Measurements from ENCODE around the gene CCDC124.

CCDC124 gene

DNA sequence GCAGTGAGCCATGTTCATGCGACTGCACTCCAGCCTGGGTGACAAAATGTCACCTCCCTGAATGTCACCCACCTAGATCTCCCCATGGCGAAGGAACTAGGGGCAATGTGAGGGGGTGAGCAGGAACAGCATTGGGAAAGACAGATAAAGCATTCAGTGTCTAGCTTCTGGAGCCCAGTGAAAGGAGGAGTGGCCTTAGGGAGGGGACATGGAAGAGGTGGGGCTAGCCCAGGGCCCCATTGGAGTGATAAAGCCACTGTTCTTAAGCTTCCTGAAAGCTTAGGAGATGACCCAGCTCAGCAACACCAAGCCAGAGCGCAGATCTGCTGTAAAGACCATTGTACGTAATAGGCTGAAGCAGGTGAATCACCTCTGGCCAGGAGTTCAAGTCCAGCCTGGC, 21.1 kb downstream of the CCDC124 start:
- no peak for DNase-seq (ENCODE audit: low read depth)

DNA sequence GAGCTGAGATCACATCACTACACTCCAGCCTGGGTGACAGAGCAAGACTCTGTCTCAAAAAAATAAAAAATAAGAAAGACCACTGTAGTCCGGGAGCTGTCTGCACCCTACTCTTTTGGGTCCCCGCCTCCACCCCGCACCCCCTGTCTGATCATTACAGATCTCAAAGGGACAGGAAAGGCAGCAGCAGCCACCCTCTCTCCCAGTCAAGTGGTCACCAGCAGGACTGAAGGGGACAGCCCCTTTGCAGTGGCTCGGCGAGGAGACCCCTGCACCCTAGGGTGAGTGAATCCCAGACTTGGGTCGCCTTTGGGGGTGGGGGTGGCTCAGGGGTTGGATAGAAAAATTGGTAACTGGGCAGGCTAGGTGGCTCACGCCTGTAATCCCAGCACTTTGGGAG, 21.6 kb downstream of the CCDC124 start:
- DNase-seq (ENCODE audit: low read depth), result no peak

DNA sequence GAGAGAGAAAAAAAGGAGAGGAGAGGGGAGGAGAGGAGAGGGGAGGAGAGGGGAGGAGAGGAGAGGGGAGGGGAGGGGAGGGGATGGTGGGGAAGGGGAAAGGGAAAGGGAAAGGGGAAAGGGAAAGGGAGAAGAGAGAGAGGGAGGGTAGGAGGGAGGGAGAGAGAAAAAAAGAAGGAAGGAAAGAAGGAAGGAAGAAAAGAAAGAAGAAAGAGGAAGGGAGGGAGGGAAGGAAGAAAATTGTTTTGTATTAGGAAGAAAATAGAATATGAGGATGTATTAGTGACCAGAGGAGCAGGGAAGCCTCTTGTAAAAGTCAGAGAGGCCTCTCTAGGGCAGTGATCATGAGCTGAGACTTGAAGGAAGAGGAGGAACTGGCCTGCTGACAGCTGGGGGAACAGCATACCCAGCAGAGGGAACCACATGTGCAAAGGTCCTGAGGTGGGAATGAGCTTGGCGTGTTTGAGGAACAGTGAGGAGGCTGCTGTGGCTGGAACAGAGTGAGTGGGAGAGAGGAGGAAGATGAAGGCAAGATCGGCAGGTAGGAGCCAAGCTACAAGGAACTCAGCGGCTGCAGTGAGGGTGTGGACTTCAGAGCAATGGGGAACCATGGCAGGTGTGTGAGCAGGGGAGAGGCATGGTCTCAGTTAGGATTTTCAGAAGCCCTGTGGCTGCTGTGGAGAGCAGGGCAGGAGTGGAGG, 24.5 kb downstream of the CCDC124 start:
- DNase-seq (ENCODE audit: low read depth), result no peak

DNA sequence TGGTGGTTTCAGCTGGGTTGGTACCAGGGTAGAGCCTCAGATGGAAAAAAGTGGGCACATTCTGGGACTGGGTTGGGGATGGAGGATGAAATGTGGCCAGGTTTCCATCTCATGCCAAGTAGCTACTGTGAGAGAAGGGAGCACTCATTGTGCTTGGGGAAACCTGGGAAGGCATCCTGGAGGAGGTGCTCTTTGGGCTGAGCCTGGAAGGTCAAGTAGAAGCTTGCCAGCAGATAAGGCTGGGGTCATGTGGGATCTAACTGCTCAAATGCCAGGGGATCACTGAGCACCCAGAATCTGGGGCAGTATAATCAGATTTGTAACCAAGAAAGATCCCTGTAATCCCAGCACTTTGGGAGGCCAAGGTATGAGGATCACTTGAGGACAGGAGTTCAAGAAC, 25.1 kb downstream of the CCDC124 start:
- no peak for DNase-seq (ENCODE audit: low read depth)

DNA sequence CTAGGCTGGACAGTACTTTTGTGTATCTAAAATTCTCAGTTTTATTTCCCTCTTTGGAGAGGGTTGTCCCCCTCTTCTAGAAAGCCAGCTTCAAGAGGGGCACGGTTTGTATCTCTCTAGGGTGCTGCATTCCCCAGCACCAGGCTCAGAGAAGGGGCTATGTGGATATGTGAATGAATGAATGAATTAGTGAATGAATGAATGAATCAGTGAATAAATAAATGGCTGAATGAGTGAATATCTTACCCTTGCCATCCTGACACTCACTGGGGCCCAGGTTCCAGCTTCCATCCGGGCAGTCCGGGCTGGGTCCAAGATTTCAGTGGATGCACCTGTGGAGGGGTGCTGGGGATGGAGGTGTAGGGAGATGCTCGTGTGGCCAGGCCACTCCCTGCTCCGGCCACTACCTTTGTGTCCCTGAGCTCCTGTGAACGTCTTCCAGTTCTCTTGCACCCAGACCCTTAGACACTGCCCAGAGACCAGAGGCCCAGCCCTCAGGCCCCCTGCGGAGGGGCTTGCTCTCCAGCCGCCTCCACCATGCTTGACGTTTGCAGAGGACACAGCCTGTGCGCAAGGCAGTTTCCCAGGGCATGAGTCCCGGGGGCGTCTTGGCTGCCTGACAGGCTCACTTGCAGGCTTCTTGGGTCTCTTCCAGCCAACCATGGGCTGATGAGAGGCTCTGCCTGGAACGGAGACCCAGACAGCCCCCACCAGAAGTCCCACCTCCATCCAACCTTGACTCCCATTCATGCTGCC, 31.3 kb downstream of the CCDC124 start:
- DNase-seq (ENCODE audit: low read depth), result no peak

DNA sequence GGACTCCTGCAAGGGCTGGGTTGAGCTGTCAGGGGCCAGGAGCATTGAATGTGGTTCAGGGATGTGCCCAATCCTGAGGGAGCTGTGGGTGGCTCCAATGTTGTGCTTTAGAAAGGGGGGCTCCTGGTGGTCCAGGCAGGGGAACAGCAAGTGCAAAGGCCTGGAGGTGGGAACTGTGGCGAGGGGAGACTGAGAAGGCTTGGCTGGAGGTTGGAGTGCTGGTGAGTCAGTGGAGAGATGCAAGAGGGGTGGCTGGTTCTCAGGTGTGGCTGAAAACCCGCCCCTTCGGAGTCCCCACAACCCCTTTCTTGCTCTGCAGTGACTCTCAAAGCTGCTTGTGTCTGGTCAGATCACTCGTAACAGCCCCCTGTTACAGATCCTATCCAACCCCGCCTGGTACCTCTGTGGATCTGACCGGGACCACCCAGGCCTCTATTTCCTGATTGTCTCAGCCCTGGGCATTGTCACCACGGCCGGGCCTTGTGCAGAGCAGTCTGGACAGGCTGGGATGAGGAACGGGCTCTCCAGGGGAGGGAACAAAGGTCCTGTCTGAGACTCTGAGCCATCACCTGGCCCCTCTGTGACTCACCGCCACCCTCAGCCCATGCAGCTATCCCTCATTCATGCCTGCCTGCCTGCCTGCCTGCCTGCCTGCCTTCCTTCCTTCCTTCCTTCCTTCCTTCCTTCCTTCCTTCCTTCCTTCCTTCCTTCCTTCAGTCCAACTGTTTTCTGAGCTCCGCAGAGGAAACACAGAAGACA, 32.7 kb downstream of the CCDC124 start:
- DNase-seq (ENCODE audit: low read depth), result no peak

DNA sequence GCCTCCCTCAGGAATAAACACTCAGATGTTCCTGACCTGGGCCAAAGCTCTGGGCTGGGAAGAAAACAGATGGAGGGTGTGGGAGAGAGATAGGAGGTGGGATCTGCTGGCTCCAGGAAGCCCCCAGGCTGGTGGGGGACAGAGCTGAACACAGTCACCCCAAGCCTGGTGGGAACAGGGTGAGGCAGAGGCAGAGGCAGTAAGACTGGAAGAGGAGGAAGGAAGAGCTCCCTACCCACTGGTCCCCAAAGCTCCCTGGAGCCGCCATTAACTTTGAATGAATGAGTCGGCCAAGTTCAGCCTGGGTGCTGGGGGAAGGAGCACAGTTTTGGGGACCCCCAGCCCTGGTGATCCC, 33.3 kb downstream of the CCDC124 start:
- DNase-seq (ENCODE audit: low read depth), result no peak

DNA sequence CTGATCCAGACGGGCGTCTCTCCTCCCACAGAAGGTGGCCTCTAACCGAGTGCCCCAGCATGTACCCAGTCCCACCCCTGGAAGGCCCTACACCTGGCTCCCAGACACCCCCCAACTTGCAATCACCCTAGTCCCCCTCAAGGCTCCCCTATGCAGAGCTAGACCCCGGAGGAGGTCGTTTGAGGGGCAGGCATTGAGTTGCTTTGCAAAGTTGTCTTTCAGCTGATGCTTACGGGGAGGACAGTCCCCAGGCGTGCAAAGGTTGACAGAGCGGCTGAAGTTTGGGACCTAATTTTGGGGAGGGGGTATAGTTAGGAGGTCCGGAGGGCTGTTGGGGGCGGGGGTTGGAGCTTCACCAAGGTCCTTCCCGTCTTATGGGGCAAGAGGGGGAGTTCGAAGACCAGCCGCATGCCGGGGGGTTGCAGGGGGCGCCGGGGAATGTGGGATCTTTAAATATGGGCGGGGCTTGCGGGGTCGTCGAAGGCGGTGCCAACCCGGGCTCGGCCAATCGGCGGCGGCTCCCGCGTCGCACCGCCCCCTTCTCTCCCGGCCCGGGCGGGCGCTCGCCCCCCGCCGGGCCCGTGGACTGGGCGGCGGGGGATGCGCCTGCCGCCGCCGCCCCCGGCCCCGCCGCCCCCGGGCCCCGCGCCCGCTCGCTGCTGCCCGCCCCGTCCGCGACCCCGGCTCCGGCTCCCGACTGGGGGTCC, 33.9 kb downstream of the CCDC124 start, which contains the start of gene KCNN1:
KCNN1 (plus strand) TSS at position 558 of the 707 bp plus-strand sequence. CDS start 6,782 bp downstream, outside the sequence.
- DNase-seq (ENCODE audit: low read depth), result no peak

DNA sequence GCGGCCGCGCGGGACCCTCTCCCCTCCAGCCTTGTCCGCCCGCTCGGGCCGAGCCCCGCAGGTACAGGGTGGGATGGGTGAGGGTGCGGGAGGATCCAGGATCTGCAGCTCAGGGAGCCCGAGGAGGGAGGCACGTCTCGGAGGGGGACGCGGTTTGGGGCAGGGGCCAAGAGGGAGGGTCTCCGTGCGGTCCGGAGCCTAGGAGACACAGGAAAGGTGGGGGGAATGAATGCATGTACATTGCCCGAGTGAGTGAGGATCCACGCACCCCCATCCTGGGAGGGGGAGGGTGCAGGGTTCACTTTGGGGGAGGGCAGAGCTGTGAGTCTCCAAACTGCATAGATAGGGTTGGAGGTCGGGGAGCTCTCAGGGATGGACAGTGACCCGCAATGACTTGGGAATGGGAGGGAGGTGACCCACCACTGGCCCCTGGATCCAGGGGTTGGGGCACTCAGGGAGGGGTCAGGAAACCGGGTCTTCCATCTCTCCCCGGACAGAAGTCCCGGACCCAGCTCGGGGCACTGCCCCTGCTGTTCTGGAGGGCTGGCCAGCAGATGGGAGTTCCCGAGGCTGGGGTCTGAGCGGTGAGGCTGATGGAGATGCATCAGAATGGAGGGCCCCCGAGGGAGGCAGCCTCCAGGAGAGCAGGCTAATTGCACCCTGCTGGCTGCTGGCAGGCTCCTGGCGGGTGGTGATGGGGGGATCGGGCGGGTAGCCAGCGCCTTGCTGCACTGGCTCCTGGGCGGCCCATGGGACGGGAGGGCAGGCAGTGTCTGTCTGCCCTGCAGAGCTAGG, 34.6 kb downstream of the CCDC124 start:
- no peak for DNase-seq (ENCODE audit: low read depth)

DNA sequence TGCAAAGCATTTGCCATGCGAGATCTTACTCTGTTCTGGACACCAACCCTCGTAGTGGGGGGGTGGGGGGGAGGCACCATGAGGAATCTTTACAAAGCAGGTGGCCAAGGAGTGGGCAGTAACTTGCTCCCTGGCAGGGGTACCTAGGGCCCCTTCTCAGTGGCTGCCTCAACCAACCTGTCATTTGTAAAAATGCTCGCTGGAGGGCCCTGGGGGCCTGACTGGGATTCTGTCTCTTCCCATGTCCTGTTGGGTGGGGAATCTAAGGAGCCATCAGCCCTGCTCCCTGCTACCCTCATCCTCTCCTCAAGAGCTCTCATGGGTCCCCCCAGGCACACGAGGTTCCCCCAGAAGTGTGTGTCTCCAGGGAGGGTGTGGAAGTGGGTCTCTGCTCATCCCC, 35.5 kb downstream of the CCDC124 start:
- no peak for DNase-seq (ENCODE audit: low read depth)

DNA sequence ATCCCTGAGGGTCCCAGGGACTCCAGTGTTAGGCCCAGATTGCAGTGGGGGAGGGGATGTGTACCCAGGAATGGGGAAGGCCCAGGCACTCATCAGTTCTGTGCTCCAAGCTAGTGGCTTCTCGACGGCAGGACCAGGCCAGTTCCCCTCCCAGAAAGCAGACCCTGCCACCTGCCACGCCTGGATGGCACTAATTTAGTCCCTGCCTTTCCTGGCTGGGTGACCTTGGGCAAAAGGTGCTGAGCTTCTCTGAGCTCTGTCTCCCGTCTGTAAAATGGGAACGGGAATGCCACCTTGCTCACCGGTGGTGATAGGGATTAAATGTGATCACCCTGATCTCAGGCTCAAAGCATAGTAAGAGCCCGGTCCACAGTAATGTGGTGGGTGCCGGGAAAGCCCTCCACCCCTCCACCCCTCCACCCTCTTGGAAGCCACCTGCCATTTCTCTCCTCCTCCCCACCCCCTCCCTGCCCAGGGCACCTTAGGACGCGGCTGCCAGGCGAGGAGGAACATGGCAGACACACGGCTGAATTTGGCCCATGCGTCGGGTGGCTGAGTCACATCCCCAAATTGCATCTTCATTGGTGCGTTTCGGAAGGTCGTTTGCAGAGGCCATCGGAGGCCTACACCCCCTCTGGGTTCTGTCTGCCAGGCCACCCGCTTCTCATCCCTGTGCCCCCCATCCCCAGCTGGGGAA, 36.4 kb downstream of the CCDC124 start:
- no peak for DNase-seq (ENCODE audit: low read depth)

DNA sequence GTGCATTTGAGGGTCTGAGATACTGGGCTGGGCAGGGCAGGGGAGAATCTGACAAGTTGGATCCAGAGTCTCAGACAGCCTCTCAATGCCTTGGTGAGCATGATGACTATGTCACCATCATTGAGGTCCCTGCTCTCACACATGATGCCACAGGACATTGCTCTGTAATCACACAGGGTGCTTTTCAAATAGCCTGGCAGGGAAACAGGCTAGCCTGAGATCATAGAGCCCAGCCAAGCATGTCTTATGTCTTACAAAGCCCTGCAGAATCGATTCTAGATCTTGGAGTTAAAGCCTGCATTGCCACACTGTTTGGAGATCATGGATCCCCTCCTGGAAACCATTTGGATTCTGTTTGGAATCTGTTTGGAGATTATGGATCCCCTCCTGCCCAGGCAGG, 39.4 kb downstream of the CCDC124 start:
- no peak for DNase-seq (ENCODE audit: low read depth)

DNA sequence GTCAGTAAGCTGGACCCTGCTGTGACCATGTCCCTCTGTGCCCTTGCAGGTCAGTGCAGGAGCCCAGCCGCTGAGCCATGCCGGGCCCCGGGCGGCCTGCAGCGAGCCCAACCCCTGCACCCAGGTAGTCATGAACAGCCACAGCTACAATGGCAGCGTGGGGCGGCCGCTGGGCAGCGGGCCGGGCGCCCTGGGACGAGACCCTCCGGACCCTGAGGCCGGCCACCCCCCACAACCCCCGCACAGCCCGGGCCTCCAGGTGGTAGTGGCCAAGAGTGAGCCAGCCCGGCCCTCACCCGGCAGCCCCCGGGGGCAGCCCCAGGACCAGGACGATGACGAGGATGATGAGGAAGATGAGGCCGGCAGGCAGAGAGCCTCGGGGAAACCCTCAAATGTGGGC, 40.9 kb downstream of the CCDC124 start:
- DNase-seq (ENCODE audit: low read depth), result no peak

DNA sequence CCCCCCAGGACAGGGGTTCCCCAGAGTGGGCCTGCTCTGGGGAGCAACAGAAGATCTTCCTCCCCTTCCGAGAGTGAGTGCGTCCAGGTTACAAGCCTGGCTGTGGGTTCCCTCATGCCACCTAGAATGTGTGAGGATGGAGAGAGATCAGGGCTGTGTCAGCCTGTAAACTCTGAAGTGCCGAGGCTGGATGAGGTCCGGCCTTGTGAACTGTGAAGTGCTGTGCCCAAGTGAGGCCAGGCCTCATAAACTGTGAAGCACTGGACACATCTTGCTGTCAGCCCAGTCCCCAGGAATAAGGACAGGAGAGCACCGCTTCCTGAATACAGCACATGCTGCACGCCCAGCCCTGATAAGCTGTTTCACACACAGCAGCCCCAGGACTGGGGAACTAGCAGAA, 41.7 kb downstream of the CCDC124 start:
- DNase-seq (ENCODE audit: low read depth), result no peak

DNA sequence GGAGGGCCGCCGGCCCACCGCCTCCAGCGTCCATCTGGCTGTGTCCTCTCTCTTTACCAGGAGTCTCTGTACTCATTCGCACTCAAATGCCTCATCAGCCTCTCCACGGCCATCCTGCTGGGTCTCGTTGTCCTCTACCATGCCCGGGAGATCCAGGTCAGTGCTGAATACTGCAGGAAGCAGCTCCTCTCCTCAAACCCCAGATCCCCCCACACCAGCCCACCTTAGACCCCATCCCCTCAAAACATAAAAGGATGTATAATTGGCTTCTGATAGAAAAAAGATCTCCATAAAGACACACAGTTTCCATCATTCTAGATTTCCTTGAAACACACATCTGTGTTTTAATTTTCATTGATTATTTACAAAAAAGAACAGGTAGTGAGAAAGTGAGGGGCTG, 42.2 kb downstream of the CCDC124 start:
- no peak for DNase-seq (ENCODE audit: low read depth)

DNA sequence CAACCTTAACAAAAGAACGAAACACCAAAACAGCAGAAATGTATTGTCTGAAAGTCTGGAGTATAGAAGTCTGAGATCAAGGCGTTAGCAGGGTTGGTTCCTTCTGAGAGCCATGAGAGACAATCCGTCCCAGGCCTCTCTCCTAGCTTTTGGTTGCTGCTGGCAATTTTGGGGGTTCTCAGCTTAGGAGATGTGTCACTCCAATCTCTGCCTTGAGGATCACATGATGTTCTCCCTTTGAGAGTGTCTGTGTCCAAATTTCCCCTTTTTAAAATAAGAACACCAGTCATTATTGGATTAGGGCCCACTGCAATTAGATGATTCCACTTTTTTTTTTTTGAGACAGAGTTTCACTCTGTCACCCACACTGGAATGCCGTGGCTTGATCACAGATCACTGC, 44.2 kb downstream of the CCDC124 start:
- no peak for DNase-seq (ENCODE audit: low read depth)

DNA sequence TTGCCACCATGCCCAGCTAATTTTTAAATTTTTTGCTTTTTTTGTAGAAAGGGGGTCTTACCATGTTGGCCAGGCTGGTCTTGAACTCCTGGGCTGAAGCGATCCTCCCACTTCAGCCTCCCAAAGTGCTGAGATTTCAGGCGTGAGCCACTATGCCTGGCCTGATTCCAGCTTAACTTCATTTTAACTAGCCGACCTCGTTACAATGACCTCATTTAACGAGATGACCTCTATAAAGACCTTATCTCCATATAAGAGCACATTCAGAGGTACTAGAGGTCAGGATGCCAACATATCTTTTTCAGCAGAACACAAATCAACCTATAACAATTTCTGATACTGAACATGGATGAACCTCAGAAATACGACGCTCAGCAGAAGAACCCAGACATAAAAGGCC, 44.7 kb downstream of the CCDC124 start:
- DNase-seq (ENCODE audit: low read depth), result no peak

DNA sequence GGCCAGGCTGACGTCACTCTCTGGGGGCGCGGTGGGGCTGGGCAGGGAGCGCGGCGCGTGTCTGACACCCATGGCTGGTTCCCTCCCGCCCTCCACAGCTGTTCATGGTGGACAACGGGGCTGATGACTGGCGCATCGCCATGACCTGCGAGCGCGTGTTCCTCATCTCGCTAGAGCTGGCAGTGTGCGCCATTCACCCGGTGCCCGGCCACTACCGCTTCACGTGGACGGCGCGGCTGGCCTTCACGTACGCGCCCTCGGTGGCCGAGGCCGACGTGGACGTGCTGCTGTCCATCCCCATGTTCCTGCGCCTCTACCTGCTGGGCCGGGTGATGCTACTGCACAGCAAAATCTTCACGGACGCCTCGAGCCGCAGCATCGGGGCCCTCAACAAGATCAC, 48.8 kb downstream of the CCDC124 start:
- DNase-seq (ENCODE audit: low read depth), result no peak

DNA sequence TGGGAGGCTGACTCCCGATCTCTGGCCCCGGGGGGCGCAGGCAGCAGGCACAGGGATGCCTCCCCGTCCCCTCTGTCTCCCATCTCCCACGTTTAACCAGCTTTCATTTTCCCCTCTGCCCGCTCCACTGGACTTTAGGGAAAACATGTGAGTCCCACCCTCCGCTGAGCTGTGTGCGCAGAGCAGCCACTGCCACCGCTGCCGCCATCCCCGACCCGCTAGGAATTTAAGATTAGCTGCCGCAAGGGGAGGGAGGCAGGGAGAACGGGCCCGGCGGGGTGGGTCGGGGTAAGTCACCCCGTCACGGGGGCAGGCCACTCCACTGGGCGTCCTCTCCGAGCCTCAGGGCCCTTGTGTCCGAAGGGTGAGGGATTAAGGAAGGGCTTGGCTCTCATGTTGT, 49.6 kb downstream of the CCDC124 start:
- no peak for DNase-seq (ENCODE audit: low read depth)

DNA sequence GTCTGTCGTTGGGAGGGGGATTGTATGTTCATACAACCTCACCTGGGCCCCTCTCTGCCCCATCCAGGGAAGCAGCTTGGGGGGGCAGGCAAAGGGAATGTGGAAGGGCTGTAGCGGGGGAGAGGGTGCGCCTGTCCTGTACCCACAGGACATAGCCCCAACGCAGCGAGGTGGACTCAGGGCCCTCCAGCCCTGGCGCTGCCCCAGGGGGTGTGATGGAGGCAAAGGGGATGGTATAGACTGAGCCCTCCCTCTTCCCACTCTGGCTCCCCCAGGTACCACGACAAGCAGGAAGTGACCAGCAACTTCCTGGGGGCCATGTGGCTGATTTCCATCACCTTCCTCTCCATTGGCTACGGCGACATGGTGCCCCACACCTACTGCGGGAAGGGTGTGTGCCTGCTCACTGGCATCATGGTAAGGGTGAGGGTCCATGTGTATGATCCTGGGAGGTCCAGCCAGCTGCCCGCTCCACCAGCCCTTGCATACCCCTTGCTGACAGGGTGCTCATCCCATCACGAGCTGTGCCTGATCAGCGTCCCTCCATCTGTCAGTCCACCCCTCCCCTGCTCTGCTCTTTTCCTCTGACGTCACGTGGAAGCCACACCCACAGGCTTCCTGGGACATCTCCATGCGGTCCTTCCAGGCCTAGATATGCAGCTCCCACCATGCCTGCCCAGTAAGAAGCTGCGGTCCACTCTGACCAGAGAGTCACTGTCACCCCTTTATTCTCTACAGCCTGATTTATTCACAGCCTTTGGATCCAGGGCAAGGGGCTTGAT, 52.4 kb downstream of the CCDC124 start:
- DNase-seq (ENCODE audit: low read depth), result no peak

Measured in HS-27A (cell line).